Liver (tissue), 9 donors: ENCODE data around the gene LPP. TPM values are rescaled to one million over a fixed set of nuclear protein-coding genes. Genes with fewer than 3 reads are reported as not detected.

ENCODE experiments used
- DNase-seq: peaks from one replicate; pipeline ENCODE4 v3.0.0-alpha.2; 2017; ENCODE audit warnings: low spot score
- H3K27ac ChIP-seq, 2 donors: one replicate each; pipeline ENCODE4 v1.7.0; 2013; ENCODE audit warnings: inconsistent platforms in 2 of 2, low read length in 2 of 2, control low read depth in 1 of 2, low read depth in 1 of 2, mild to moderate bottlenecking in 1 of 2
- H3K27me3 ChIP-seq, 4 donors: one replicate each; pipeline versions ENCODE4 v1.6.1 to v1.7.0; 2013; ENCODE audit warnings: low read length in 3 of 4, inconsistent platforms in 1 of 4, mild to moderate bottlenecking in 1 of 4, moderate library complexity in 1 of 4; ENCODE audit not compliant: control insufficient read depth in 4 of 4, insufficient read depth in 4 of 4
- H3K36me3 ChIP-seq, 4 donors: one replicate each; pipeline versions ENCODE4 v1.6.1 to v1.7.0; 2013; ENCODE audit warnings: low read length in 3 of 4, mild to moderate bottlenecking in 3 of 4, low read depth in 1 of 4, moderate library complexity in 1 of 4; ENCODE audit not compliant: control insufficient read depth in 4 of 4, insufficient read depth in 3 of 4
- H3K4me1 ChIP-seq, 4 donors: one replicate each; pipeline versions ENCODE4 v1.6.1 to v1.7.0; 2013; ENCODE audit warnings: low read length in 3 of 4, mild to moderate bottlenecking in 3 of 4, moderate library complexity in 1 of 4; ENCODE audit not compliant: control insufficient read depth in 4 of 4, insufficient read depth in 4 of 4
- H3K4me3 ChIP-seq, 3 donors: one replicate each; pipeline versions ENCODE4 v1.6.1 to v1.7.0; 2013; ENCODE audit warnings: low read length in 3 of 3, control low read depth in 1 of 3, low read depth in 1 of 3, mild to moderate bottlenecking in 1 of 3
- H3K9ac ChIP-seq, 2 donors: one replicate each; pipeline ENCODE4 v1.7.0; 2013; ENCODE audit warnings: low read length in 2 of 2, mild to moderate bottlenecking in 2 of 2, moderate library complexity in 2 of 2, control low read depth in 1 of 2, low read depth in 1 of 2
- H3K9me3 ChIP-seq, 4 donors: one replicate each; pipeline versions ENCODE4 v1.6.1 to v1.7.0; 2013; ENCODE audit warnings: low read length in 3 of 4; ENCODE audit not compliant: control insufficient read depth in 4 of 4
- EGR1 ChIP-seq, 2 donors: IDR thresholded peaks; 2 replicates each; pipeline ENCODE4 v1.6.1; 2016 to 2018; ENCODE audit warnings: antibody characterized with exemption in 2 of 2, low read depth in 2 of 2
- FOXA1 ChIP-seq: IDR thresholded peaks from 2 replicates; pipeline ENCODE4 v1.6.1; 2016; ENCODE audit warnings: antibody characterized with exemption
- GABPA ChIP-seq, 2 donors: IDR thresholded peaks in 1 of 2; conservative IDR thresholded peaks in 1 of 2; 2 replicates each; pipeline ENCODE4 v1.6.1; 2016; ENCODE audit warnings: antibody characterized with exemption in 2 of 2, mild to moderate bottlenecking in 1 of 2, moderate library complexity in 1 of 2
- HNF4A ChIP-seq, 2 donors: conservative IDR thresholded peaks; 2 replicates each; pipeline ENCODE4 v1.6.1; 2016; ENCODE audit warnings: antibody characterized with exemption in 2 of 2, mild to moderate bottlenecking in 2 of 2
- JUND ChIP-seq, 2 donors: IDR thresholded peaks; 2 replicates each; pipeline ENCODE4 v1.6.1; 2016; ENCODE audit warnings: antibody characterized with exemption in 2 of 2
- MAX ChIP-seq: IDR thresholded peaks from 2 replicates; pipeline ENCODE4 v1.6.1; 2016; ENCODE audit warnings: antibody characterized with exemption
- RAD21 ChIP-seq, 2 donors: IDR thresholded peaks; 2 replicates each; pipeline ENCODE4 v1.6.1; 2016; ENCODE audit warnings: antibody characterized with exemption in 2 of 2, mild to moderate bottlenecking in 2 of 2
- REST ChIP-seq: IDR thresholded peaks from 2 replicates; pipeline ENCODE4 v1.6.1; 2016; ENCODE audit warnings: antibody characterized with exemption, mild to moderate bottlenecking
- RXRA ChIP-seq, 2 donors: IDR thresholded peaks; 2 replicates each; pipeline ENCODE4 v1.6.1; 2017 to 2018; ENCODE audit warnings: antibody characterized with exemption in 2 of 2, mild to moderate bottlenecking in 1 of 2
- TAF1 ChIP-seq: conservative IDR thresholded peaks from 2 replicates; pipeline ENCODE4 v1.6.1; 2016; ENCODE audit warnings: antibody characterized with exemption, mild to moderate bottlenecking
- YY1 ChIP-seq: IDR thresholded peaks from 2 replicates; pipeline ENCODE4 v1.6.1; 2016; ENCODE audit warnings: antibody characterized with exemption, mild to moderate bottlenecking
- polyA plus RNA-seq, 2 donors: library from polyadenylated mRNA; stranded (reverse) in 1 of 2; unstranded in 1 of 2; fragments of 200-250 nt in 1 of 2; fragments of >200 nt in 1 of 2; fragmentation: Nextera tagmentation in 1 of 2; extraction: Ambion mirVana in 1 of 2; gene quantifications; one replicate each; pipeline versions ENCODE4 v1.2.1 to v1.2.3, GENCODE V29; 2013 to 2015
- total RNA-seq, 2 donors: library from RNA; depleted of rRNA; stranded (reverse); fragments of >200 nt; gene quantifications; one replicate each; pipeline ENCODE4 v1.2.3, GENCODE V29; 2014
- TF ChIP-seq, protein P1 (sequence below): fragments of 150-350 bp; IDR thresholded peaks from 2 replicates; pipeline ENCODE4 v1.5.1; 2017; ENCODE audit warnings: improper control_type of control experiment, low read depth, low read length; ENCODE audit not compliant: missing input control
- TF ChIP-seq, protein P2 (sequence below): IDR thresholded peaks from 2 replicates; pipeline ENCODE4 v1.6.1; 2016; ENCODE audit warnings: antibody characterized with exemption
- TF ChIP-seq, protein P3 (sequence below): IDR thresholded peaks from 2 replicates; pipeline ENCODE4 v1.6.1; 2016; ENCODE audit warnings: antibody characterized with exemption
- donor health status: healthy.
- donor health status: healthy.
- donor health status: healthy.
- donor health status: healthy.
- donor health status: healthy.

LPP gene
- total and polyA plus RNA-seq, 4 donors, result 3.3 to 53.7 (median 28.2) TPM

DNA sequence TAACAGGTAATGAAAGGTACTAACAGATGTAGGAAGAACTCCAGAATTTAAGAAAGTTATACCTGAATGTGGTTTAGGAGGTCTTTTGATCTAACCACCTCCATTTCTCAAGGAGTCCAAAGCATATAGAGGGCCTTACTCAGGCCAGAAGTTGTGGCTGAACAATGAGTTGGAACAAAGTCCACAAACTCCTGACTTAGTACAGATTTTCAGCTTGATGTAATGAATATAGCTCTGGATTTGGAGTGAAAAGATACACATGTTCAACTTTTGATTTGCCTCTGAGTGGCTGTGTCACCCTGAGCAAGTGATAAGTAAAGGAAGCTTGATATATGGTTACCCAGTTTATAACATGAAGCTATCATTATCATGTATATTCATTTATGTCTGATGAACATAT, 390.1 kb downstream of the LPP start:
- Histone ChIP-seq H3K9me3 (no peaks in the 10 kb centered on the region), H3K4me3 (no peak overlapping the region), H3K9ac (no peak overlapping the region), H3K27ac (no peak overlapping the region), H3K36me3 (peaks cover 0 to 2% (median 0%) of the 10 kb centered on the region in 4 donors), H3K27me3 (no peaks in the 10 kb centered on the region), H3K4me1 (peaks cover 2 to 11% (median 6%) of the 10 kb centered on the region in 4 donors)
- no peak for TF ChIP-seq RXRA (IDR thresholded peaks at IDR 0.05)
- TF ChIP-seq RAD21 (IDR thresholded peaks at IDR 0.05), result no peak
- TF ChIP-seq, protein P1, sequence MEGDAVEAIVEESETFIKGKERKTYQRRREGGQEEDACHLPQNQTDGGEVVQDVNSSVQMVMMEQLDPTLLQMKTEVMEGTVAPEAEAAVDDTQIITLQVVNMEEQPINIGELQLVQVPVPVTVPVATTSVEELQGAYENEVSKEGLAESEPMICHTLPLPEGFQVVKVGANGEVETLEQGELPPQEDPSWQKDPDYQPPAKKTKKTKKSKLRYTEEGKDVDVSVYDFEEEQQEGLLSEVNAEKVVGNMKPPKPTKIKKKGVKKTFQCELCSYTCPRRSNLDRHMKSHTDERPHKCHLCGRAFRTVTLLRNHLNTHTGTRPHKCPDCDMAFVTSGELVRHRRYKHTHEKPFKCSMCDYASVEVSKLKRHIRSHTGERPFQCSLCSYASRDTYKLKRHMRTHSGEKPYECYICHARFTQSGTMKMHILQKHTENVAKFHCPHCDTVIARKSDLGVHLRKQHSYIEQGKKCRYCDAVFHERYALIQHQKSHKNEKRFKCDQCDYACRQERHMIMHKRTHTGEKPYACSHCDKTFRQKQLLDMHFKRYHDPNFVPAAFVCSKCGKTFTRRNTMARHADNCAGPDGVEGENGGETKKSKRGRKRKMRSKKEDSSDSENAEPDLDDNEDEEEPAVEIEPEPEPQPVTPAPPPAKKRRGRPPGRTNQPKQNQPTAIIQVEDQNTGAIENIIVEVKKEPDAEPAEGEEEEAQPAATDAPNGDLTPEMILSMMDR, result no peak
- no peak for TF ChIP-seq REST
- TF ChIP-seq, protein P2, sequence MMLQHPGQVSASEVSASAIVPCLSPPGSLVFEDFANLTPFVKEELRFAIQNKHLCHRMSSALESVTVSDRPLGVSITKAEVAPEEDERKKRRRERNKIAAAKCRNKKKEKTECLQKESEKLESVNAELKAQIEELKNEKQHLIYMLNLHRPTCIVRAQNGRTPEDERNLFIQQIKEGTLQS, result no peak
- TF ChIP-seq MAX, result no peak
- TF ChIP-seq JUND (IDR thresholded peaks at IDR 0.05), result no peak
- no peak for TF ChIP-seq HNF4A (conservative IDR thresholded peaks at IDR 0.05)
- no peak for TF ChIP-seq FOXA1
- TF ChIP-seq, protein P3, sequence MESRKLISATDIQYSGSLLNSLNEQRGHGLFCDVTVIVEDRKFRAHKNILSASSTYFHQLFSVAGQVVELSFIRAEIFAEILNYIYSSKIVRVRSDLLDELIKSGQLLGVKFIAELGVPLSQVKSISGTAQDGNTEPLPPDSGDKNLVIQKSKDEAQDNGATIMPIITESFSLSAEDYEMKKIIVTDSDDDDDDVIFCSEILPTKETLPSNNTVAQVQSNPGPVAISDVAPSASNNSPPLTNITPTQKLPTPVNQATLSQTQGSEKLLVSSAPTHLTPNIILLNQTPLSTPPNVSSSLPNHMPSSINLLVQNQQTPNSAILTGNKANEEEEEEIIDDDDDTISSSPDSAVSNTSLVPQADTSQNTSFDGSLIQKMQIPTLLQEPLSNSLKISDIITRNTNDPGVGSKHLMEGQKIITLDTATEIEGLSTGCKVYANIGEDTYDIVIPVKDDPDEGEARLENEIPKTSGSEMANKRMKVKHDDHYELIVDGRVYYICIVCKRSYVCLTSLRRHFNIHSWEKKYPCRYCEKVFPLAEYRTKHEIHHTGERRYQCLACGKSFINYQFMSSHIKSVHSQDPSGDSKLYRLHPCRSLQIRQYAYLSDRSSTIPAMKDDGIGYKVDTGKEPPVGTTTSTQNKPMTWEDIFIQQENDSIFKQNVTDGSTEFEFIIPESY, result no peak
- TF ChIP-seq GABPA (IDR thresholded peaks at IDR 0.05 in 1 of 2, conservative IDR thresholded peaks at IDR 0.05 in 1 of 2), result no peak
- no peak for TF ChIP-seq YY1
- no peak for TF ChIP-seq EGR1 (IDR thresholded peaks at IDR 0.05; ENCODE audit: low read depth in 2 of 2)
- no peak for TF ChIP-seq TAF1
- no peak for DNase-seq
